Dendritic cell treated with granulocyte-macrophage colony-stimulating factor and Interleukin-4, amounts not matched to agents 40 ng/mL and 50 ng/mL, for 4 days (primary cell): ENCODE measurements around the gene CHST14.

Experiments
- H3K27ac Mint-ChIP-seq: one replicate; pipeline ENCODE4 v1.8.0; 2022; ENCODE audit warnings: mild to moderate bottlenecking, mixed read lengths
- H3K27me3 Mint-ChIP-seq: one replicate; pipeline ENCODE4 v1.8.0; 2022; ENCODE audit warnings: mild to moderate bottlenecking, mixed read lengths
- H3K36me3 Mint-ChIP-seq: one replicate; pipeline ENCODE4 v1.8.0; 2022; ENCODE audit warnings: low read depth, mixed read lengths
- H3K4me1 Mint-ChIP-seq: one replicate; pipeline ENCODE4 v1.8.0; 2022; ENCODE audit warnings: low read depth, mixed read lengths
- H3K4me3 Mint-ChIP-seq: one replicate; pipeline ENCODE4 v1.8.0; 2022; ENCODE audit warnings: mild to moderate bottlenecking, moderate library complexity, mixed read lengths
- H3K9me3 Mint-ChIP-seq: one replicate; pipeline ENCODE4 v1.8.0; 2022; ENCODE audit warnings: mixed read lengths
- intact Hi-C: fragments of 100-400 bp; cut with micrococcal nuclease; formaldehyde crosslinking; loops from one replicate; pipeline ENCODE4 v1.15.0; 2022

The CHST14 gene

GRCh38 chr15:40500568-40501330, 30.0 kb downstream of the CHST14 start:
- intact Hi-C loops = loop anchor here (10.0 kb wide), 1 partner anchor 56 kb away; the partner anchor contains the start of gene BAHD1
- no peaks in the 10 kb centered on the region for H3K4me1 Mint-ChIP-seq

GRCh38 chr15:40501487-40501886, 30.7 kb downstream of the CHST14 start:
- peaks cover 34% of the 10 kb centered on the region for H3K27me3 Mint-ChIP-seq
- H3K27ac Mint-ChIP-seq = no peak overlapping the region
- no peaks in the 10 kb centered on the region for H3K9me3 Mint-ChIP-seq
- H3K36me3 Mint-ChIP-seq = no peaks in the 10 kb centered on the region
- no peak overlapping the region for H3K4me3 Mint-ChIP-seq
- intact Hi-C loops = loop anchor here (10.0 kb wide), 1 partner anchor 57 kb away; the partner anchor contains the start of gene BAHD1
- no peaks in the 10 kb centered on the region for H3K4me1 Mint-ChIP-seq

More at GRCh38 chr15:40500568-40501330, 30.0 kb downstream of the CHST14 start:
- no peaks in the 10 kb centered on the region for H3K36me3 Mint-ChIP-seq
- no peaks in the 10 kb centered on the region for H3K9me3 Mint-ChIP-seq
- peaks cover 30% of the 10 kb centered on the region for H3K27me3 Mint-ChIP-seq
- no peak overlapping the region for H3K4me3 Mint-ChIP-seq
- no peak overlapping the region for H3K27ac Mint-ChIP-seq

GRCh38 chr15:40506964-40507571, 36.3 kb downstream of the CHST14 start:
- peaks cover 25% of the 10 kb centered on the region for H3K4me1 Mint-ChIP-seq
- H3K4me3 Mint-ChIP-seq = peak overlapping the region; percentile 54
- intact Hi-C loops = loop anchor here (10.0 kb wide), 1 partner anchor 62 kb away; the partner anchor contains the start of gene BAHD1
- H3K36me3 Mint-ChIP-seq = no peaks in the 10 kb centered on the region
- no peak overlapping the region for H3K27ac Mint-ChIP-seq
- H3K9me3 Mint-ChIP-seq = no peaks in the 10 kb centered on the region
- peaks cover 68% of the 10 kb centered on the region for H3K27me3 Mint-ChIP-seq

- intact Hi-C loops = loop anchor here (10.0 kb wide), 1 partner anchor 63 kb away; the partner anchor contains the start of gene BAHD1
- no peaks in the 10 kb centered on the region for H3K36me3 Mint-ChIP-seq
- H3K4me3 Mint-ChIP-seq = no peak overlapping the region
- peaks cover 29% of the 10 kb centered on the region for H3K4me1 Mint-ChIP-seq
- peaks cover 75% of the 10 kb centered on the region for H3K27me3 Mint-ChIP-seq
- H3K27ac Mint-ChIP-seq = no peak overlapping the region
- H3K9me3 Mint-ChIP-seq = no peaks in the 10 kb centered on the region
These were observed 37.4 kb downstream of the CHST14 start for GRCh38 chr15:40508216-40508615.

- no peaks in the 10 kb centered on the region for H3K9me3 Mint-ChIP-seq
- no peak overlapping the region for H3K27ac Mint-ChIP-seq
- peaks cover 29% of the 10 kb centered on the region for H3K4me1 Mint-ChIP-seq
- H3K4me3 Mint-ChIP-seq = no peak overlapping the region
- H3K27me3 Mint-ChIP-seq = peaks cover 76% of the 10 kb centered on the region
- no peaks in the 10 kb centered on the region for H3K36me3 Mint-ChIP-seq
- intact Hi-C loops = no loop called here
These were observed 39.4 kb downstream of the CHST14 start for GRCh38 chr15:40510201-40510600.

GRCh38 chr15:40511093-40511471, 40.3 kb downstream of the CHST14 start:
- Mint-ChIP-seq H3K27ac (no peak overlapping the region), H3K4me3 (peak overlapping the region; percentile 79), H3K9me3 (no peaks in the 10 kb centered on the region), H3K27me3 (peaks cover 76% of the 10 kb centered on the region), H3K36me3 (no peaks in the 10 kb centered on the region), H3K4me1 (peaks cover 29% of the 10 kb centered on the region)
- intact Hi-C loops = no loop called here

- H3K4me1 Mint-ChIP-seq = peaks cover 28% of the 10 kb centered on the region
- peak overlapping the region; percentile 79 for H3K4me3 Mint-ChIP-seq
- H3K36me3 Mint-ChIP-seq = no peaks in the 10 kb centered on the region
- intact Hi-C loops = no loop called here
- H3K27me3 Mint-ChIP-seq = peaks cover 71% of the 10 kb centered on the region
- no peak overlapping the region for H3K27ac Mint-ChIP-seq
- no peaks in the 10 kb centered on the region for H3K9me3 Mint-ChIP-seq
These were observed 40.8 kb downstream of the CHST14 start for GRCh38 chr15:40511472-40512133.

- Mint-ChIP-seq H3K9me3 (no peaks in the 10 kb centered on the region), H3K4me1 (peaks cover 20% of the 10 kb centered on the region), H3K4me3 (no peak overlapping the region), H3K27me3 (peaks cover 63% of the 10 kb centered on the region), H3K27ac (no peak overlapping the region), H3K36me3 (no peaks in the 10 kb centered on the region)
- intact Hi-C loops = no loop called here
These were observed 41.7 kb downstream of the CHST14 start for GRCh38 chr15:40512440-40512839.

- intact Hi-C loops = no loop called here
- H3K4me1 Mint-ChIP-seq = peaks cover 18% of the 10 kb centered on the region
- no peak overlapping the region for H3K4me3 Mint-ChIP-seq
- H3K27ac Mint-ChIP-seq = no peak overlapping the region
- H3K9me3 Mint-ChIP-seq = no peaks in the 10 kb centered on the region
- H3K36me3 Mint-ChIP-seq = no peaks in the 10 kb centered on the region
- peaks cover 53% of the 10 kb centered on the region for H3K27me3 Mint-ChIP-seq
These were observed 42.8 kb downstream of the CHST14 start for GRCh38 chr15:40513609-40514008.

GRCh38 chr15:40516322-40516721, 45.5 kb downstream of the CHST14 start:
- H3K9me3 Mint-ChIP-seq = no peaks in the 10 kb centered on the region
- H3K4me3 Mint-ChIP-seq = no peak overlapping the region
- intact Hi-C loops = loop anchor here (5.0 kb wide), 1 partner anchor 376 kb away; the partner anchor contains the start of gene VPS18
- no peak overlapping the region for H3K27ac Mint-ChIP-seq
- H3K36me3 Mint-ChIP-seq = no peaks in the 10 kb centered on the region
- H3K27me3 Mint-ChIP-seq = peaks cover 33% of the 10 kb centered on the region
- H3K4me1 Mint-ChIP-seq = peaks cover 16% of the 10 kb centered on the region
